HG03135 (cell line): ENCODE results near the gene HCRT.
A peak's percentile ranks its signal among the peaks of the same experiment; 100 is the strongest.
"Not testable (repeated sequence)": the region's sequence is repeated elsewhere in the genome, so short reads cannot be mapped to it uniquely, and the experiment has no call there.

Source experiments
- ATAC-seq: cut with Tn5 transposase; IDR thresholded peaks from one replicate; pipeline ENCODE4 v1.9.1; 2021; ENCODE audit warnings: mild to moderate bottlenecking, moderate library complexity; ENCODE audit not compliant: unreplicated experiment

Gene HCRT

DNA sequence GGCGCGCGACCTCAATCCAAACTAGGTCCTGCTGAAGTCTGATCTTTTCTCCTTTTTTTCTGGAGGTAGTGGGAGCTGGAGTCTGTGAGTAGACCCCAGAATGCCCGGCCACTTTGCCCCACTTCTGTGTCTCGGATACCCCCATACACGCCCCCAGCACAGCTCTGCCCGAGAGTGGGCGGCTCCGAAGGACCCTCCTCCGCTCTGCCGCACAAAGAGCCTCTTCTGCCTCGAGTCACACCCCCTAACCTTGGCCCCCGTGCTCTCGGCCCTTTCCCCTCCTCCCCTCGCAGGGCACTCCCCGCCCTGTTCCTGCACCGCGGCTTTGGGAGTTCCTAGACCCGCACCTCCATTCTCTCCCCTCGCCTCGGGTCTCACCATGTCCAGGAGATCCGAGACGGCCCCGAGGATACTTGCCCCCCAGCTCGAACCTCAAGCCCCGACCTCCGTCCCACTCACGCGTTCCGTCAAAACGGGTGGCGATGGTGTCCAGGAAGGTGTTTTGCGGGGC lies 4.8 kb downstream of the HCRT start:
- ATAC-seq = no peak

DNA sequence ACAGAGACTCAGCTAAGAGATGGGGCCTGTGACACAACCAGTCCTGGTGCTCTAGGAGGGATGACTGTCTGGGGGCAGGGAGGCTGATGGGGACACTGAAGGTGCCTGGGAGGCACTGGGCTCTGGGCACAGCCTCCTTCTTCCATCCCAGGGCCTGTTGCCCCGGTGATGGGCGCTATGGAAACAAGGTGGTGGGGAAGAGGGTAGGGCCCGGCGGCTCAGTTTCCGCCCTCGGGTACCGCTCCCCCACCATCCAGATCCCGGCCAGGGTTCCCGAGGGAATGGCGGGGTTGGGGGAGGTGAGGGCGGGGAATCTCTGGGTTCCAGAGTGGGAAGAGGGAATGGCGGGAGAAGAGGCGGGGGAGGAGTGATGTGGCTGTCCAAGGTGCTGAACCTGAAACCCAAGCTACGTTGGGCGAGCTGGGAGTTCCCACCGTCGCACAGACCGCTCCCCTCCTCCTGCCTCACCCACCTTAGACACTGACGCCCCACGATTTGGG lies 5.3 kb downstream of the HCRT start:
- ATAC-seq = no peak

DNA sequence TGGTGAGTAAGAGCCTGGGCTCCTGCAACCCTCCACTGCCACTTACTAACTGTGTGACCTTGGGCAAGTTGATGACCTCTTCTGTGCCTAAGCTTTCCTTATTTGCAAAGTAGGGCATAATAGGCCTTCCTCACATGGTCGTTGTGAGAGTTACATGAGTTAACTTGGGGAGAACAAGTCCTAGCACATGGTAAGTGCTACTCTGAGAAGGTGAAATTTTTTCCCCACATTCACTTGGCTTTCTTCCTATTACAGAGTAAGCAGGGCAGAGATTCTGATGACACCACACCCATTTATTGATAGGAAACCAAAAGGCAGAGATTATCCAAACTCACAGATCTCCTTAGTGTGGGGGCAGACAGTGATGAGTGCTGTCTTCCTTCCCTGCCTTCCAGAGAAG lies 5.9 kb downstream of the HCRT start:
- ATAC-seq = no peak

DNA sequence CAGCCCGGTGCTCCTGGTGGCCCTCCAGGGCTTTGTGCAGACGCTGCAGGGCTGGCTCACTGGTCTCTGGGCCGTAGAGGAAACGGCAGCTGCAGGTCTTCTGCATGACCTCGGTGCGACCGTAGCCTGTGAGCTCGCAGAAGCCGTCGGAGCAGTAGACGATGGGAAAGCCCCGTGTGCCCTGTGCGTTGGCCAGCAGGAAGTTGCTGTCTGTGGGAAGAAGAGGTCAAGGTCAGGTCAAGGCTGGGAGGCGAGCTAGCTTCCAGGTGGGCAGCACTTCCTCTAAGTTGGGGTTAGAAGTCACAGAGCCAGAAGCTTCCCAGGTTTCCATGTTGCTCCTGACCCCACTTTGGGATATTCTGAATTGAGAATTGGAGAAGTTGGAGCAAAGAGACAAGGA lies 6.4 kb downstream of the HCRT start:
- ATAC-seq = no peak

DNA sequence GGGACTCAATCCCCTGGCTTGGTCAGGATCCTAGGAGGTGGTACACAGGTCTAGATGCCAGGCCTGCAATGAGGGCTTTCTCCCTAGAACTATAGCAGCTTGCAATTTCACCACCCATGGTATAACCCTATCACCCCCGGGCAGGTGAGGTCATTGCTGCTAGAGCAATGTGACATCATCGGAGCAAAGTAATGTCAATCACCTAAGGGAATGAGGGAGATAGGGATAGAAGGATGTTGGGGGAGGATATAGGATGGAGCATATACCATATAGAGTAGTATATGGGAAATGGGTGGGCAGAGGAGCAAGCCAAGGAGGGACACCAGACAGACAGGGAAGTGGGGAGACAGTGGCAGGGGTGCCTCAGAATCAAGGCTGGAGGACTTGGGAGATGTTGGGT lies 7.6 kb downstream of the HCRT start:
- no peak for ATAC-seq

DNA sequence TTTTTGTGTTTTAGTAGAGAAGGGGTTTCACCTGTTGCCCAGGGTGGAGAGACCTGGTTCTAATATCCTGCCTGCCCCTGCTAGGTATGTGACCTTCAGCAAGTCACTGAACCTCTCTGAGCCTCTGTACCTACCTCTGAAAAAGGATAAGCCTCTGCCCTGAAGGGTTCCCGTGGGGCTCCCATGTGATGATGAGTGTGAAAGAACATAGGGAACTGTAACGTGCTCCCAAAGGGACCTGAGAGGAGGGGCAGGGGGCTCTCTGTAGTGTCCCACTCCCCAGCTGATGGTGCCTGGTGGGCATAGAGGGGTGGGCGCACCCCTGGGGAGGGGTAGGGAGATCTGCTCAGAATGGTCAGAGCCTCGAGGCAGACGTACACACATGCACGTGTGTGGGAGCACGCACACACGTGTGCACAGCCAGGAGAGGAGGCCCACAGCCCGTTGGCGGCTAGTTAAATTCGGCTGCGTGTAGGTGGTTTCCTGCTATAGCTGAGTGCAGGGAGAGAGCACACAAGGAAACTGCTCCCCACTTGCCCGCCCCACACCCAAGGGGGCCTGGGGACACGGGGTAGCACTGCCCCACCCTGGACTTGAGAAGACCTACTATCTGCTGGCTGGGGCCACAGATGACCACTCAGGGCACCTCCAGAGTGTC lies 11.0 kb downstream of the HCRT start:
- no peak for ATAC-seq

DNA sequence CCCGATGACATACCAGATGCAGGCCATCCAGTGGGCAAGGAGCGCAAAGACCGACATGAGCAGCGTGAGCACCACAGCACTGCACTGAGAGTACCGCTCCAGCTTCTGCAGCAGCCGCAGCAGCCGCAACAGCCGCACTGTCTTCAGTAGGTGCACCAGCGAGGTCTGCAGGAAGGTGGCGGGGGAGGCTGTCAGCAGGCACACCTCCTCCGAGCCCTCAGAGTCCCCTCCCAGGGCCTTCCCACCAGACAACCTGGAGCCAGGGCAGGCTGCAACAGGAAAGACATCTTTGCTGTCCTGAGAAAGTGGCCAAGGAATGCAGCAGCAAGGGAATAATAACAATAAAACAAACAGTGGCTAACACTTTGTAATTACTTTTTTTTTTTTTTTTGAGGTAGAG lies 13.4 kb downstream of the HCRT start:
- no peak for ATAC-seq

DNA sequence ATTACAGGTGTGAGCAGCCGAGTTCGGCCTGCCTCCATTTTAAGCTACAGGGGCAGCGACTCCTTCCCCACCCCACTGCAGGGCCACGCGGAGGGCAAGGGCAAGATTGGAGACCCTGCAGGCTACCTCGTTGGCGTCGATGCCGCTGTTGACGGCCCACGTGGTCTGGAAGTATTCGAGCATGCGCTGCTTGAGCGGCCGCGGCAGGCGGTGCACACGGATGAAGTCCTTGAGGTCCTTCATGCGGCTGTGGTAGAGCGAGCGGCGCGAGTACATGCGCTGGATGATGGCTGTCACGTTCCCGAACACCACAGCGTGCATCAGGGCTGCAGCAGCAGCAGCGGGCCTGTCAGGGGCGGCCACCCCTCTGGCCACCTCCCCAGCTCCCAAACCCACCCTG lies 15.9 kb downstream of the HCRT start:
- no peak for ATAC-seq

DNA sequence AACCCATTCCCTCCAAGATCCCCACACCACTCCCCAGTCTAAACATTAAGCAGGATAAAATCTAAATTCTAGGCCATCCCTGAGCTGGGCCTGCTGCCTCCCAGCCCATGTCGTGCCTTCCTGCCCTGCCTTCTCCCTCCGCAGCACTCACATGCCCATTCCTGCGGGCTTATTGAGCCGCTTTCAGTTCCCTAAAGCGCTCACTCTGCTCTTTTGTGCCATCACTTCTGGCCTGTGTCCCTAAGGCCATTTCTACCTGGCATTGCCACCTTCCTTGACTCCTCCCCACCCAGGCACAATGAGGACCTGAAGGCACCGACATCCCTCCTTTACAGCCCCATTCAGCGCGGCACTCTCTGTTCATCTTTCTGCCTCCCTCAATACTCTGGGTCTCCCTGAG lies 17.4 kb downstream of the HCRT start:
- ATAC-seq = no peak

DNA sequence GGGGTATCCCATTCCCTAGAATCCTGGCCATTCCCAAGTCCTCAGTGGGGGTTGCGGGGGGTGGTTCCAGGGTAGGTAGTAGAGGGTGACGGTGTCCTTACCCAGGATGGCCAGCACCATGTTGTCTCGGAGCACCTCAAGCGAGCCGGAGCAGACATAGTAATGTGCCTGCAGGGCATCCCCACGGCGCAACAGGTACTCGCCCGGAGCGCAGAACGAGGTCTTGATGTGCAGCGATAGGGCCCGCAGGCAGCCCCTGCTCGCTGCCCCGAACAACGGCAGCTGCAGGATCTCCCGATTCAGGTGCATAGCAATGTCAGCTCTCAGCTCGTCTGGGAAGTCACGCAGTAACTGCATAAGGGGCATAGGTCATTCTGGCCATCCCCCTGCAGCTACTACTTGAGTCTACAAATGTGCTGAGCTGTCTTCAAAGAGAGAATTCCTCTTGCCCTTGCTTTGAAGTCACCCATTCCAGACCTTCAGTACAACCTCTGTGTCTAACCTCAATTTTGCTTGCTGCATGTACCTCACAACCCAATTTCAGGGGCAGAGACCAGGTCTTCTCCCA lies 19.0 kb downstream of the HCRT start:
- ATAC-seq = no peak

DNA sequence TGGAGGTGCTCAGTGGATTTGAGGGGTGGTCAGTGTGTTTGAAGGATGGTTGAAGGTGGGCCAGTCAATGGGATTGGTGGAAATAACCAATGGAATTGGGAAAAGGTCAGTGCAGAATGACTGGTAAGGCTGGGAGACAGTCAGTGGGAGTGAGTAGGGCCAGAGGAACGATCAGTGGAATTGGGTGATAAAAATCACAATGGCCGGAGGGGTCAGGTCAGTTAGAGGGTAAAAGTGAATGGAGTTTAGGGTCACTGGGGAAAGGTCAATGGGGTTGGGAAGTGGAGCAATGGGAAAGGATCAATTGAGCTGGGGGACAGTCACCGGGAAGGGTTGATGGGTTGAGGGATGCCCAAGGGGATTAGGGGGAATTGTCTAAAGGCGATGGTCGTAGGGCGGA lies 19.5 kb downstream of the HCRT start:
- no peak for ATAC-seq

DNA sequence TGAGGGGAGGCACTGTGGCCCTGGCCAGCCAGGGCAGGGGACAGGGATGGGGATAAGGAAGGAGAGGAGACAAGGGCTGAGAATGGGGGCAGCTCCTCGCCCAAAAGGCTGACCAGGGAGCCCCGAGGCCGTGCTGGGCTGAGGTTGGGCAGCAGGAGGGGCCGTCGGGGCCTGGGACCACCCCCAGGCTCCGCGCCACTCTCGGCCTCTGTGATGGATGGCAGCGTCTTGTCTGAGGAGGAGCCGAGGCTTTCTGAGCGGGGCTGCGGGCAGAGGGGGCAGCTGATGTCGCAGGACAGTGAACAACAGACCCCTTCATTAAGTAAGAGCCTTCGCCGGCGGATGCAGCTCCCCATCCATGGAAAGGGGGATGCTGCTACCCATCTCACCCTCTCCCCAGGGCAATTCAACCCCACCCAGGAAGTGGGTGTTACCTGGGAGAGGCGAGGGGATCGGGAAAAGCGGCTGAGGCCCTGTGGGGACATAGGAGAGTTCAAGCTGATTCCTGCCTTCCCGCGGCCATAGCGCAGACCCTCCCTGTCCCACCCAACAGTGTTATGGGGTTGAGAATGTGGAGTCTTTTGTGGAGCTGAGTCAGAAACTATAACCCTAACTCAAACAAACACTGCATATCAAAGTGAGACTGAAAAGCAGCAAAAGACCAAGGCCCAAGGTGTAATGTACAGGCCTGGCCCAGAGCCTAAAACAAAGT lies 21.4 kb downstream of the HCRT start:
- no peak for ATAC-seq

DNA sequence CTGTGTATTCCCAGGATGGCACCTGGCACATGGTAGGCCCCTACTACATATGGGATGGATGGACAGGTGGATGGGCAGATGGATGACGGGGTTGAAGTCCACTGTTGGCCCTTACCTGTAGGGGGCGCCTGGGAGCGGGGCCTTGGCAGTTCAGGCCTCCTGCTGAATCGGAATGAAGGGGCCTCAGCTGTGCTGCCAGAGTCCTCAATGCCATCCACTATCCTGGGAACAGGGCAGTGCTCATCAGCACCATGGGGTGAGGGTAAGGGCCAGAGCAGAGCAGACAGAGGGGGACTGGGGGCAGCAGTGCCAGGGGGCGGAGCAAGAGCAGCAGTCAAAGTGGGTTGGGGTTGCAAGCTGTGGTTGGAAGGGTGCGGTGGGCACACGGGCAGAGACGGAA lies 22.1 kb downstream of the HCRT start:
- no peak for ATAC-seq

DNA sequence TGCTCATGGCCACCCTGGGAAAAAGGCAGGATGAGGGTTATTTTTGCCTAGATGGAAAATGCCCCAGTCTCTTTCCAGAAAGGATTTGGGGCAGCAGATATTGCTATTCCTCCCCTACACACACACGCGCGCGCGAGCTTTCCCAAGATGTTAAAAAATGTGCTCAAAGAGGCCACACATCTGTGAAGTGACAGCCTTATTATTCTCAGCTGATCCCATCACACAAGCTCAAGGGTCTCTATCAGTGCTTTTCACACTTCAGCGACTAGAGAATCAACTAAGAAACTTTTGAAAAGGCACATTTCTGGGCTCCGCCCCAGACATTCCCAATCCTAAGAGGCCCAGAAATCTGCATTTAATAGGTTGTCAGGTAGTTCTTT lies 24.7 kb downstream of the HCRT start:
- ATAC-seq = no peak

DNA sequence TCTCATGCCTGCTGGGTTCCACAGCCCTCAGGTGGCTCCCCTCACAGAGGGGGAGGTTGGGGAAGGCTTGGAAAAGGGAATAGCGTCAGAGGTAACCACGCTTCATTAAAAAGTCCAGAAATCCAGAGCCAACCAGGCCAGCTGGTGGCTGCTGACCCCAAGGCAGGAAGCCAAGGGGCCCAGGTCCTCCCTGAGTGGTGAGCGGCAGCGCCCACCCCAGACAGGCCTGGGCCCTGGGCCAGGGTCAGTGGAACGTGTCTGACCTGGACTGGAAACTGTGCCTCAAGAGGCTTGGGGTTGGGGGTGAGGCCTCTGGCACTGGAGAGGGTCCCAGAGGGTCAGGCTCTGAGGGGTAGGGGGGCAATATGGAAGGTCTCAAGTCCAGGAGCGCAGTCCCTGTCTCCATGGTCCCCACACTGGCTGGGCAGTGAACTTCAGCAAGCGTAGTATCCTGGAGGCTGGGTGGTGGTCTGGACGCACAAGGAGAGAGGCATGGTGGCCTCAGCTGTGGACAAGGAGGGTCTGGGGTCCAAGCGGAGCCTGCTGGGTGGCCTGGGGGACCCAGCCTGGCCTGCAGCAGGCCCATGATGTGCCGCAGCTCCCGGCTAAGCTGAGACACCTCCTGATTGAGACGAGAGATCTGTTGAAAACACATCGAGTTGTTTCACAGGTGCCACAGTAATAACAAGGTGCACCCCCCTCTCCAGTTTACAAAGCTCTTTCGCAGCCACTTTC lies 25.3 kb downstream of the HCRT start:
- ATAC-seq = no peak

DNA sequence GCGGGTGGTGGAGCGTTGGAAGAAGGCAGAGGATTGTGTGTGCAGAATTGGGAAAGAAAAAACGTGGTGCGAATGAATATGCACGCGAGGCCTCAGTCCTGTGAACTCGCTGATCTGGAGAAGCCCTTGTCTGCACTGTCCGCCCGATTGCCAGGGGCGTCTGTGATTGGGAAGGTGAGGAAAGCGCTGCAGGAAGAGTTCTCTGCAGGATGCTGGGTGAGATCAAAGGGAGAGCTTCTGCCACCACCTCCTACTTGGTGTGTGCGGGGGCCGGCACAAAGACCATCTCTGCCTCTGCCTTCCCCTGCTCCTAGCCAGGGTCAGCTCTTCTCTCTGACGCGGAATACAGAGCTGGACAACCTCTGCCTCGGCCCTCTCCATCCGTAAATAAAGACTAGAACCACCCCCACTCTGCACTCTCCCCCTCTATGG lies 29.6 kb downstream of the HCRT start:
- no peak for ATAC-seq

DNA sequence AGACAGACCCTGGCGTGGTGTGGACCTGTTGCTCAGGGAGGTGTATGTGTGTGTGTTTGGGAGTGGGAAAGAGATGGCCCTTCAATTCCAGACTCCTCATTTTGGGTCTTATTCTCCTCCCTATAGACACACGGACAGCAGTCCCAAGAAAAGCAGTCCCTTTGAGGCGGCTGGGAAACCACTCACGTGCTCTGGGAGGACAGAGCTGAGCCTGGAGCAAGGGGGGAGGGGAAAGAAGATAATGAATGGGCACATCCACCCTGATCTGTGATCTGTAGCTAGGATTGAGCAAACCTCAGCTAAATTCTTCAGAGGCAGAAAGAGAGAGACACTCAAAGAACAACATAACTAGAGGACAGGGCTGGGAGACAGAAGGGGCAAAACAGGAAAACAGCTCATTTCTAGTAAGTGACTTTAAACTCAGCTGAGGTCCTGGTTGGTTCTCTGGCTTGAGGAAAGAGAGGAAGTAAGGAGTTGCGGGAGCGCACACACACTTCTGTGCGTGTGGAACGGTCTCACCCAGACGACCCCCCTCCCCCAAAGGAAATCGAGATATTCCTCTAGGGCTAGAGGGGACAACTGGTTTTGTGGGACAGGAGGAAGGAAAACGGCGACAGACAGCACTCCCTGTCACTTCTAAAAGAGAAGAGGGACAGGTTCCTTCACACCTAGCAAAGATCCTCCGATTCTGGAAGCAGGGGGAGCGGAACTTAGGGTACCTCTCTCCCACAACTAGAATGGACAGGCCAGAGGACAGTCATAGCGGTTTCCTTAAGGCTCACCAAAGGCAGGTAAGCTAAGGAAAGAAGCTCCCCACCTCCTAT lies 31.1 kb downstream of the HCRT start:
- peak; percentile 2 for ATAC-seq

DNA sequence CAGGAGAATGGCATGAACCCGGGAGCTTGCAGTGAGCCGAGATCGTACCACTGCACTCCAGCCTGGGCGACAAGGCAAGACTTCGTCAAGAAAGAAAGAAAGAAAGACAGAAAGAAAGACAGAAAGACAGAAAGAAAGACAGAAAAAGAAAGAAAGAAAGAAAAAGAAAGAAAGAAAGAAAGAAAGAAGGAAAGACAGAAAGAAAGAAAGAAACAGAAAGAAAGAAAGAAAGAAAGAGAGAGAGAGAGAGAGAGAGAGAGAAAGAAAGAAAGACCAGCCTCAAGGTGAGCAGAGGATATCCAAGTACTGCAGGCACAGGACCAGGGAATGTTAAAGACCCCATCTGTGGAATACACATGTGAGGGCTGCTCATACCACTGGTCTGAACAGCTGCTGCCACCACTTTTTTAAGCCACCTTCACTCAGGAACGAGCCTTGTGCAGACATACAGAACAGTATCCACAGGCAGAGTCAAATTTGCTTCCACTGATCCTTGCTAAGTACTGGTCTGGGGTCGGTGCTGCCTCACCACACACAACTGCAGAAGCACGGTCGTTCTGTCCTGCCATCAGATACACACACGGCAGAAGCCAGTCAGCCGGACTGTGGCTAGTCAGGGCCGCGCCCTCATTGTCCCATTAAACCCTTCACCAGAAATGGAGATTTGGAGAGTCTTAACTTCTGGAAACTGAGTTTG lies 38.2 kb downstream of the HCRT start:
- no peak for ATAC-seq

DNA sequence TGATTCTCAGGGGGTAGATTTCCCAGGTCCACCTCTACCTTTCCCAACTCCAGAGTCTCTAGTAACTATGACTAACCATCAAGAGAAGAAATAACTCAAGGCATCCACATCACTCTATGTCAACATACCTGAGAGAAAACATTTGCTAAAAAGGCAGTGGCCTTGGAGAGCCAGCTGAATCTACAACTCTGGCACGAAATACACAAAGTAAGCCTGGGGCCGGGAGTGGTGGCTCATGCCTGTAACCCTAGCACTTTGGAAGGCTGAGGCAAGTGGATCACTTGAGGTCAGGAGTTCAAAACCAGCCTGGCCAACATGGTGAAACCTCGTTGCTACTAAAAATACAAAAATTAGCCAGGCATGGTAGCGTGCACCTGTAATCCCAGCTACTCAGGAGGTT lies 42.1 kb downstream of the HCRT start:
- not testable (repeated sequence) for ATAC-seq

DNA sequence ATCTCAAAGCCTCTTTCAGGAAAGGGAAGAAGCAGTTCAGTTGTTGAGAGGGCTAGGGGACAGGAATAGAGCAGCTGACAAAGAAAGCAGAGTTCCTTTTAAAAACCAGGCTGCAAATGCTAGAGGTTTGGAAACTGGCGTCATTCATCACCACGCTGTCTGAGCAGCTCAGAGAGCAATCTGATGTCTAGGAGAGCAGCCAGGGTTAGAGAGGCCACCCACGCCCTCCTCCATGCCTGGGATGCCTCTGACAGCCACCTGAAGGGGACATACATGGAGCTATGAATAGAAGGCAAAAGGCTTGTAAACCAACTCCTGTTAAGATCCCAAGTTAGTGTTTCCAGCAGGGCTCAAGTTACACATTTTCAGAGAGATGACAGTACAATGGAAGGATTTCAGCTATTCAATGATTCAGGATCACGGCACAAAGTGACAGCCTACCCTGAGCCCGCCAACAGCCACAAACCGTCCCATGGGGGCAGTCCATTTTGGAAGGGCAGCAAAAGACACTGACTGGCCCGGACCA lies 42.8 kb downstream of the HCRT start:
- ATAC-seq = no peak
